Activated T-helper 1 cell treated with anti-CD3 and anti-CD28 coated beads, Interleukin-2, amount 50 U/mL, for 16 hours (primary cell): ENCODE data around the gene NLN.
"Not testable (repeated sequence)": the region's sequence is repeated elsewhere in the genome, so short reads cannot be mapped to it uniquely, and the experiment has no call there.

ENCODE experiments used
- DNase-seq, 2 donors: peaks; one replicate each; pipeline ENCODE4 v3.0.0-alpha.2; 2020; ENCODE audit warnings: low read depth in 1 of 2, low spot score in 1 of 2

NLN gene

DNA sequence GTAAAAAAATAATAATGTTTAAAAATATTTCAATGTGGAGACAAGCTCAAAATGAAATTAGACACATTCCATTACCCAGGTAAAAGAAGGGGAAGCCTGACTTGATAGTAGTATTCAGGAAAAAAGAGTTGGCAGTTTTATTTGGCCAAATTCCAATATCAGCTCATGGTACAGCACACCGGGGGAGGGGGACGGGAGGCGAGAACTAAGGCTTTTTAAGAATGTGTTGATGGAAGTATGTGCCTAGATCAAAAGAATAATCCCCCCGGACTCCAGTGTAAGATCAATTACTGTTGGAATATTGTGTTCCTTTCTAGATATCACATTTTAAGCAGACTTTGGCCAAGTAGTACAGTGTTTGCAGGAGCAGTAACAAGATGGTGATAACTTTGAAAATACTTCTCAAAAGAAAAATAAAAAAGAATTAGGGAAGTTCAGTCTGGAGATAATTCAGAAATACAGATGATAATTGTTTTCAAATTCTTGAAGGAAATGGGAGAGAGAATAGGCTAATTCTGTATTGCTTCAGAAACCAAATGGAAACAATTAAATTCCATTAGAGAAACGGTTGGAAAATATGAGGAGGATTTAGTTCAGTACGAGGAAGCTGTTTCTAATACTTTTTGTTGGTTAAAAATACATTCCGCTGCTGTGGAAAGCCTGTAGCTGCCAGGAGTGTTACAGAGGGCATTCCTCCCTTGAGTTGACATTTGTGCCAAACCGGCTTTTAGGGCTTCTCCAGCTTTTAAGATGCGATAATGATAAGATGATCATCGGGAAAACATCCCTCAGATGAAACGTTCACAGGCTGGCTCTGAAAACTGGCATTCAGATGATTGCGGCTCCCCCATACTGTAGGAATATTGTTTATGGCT is 106.3 kb downstream of the NLN start:
- DNase-seq, result no peak

DNA sequence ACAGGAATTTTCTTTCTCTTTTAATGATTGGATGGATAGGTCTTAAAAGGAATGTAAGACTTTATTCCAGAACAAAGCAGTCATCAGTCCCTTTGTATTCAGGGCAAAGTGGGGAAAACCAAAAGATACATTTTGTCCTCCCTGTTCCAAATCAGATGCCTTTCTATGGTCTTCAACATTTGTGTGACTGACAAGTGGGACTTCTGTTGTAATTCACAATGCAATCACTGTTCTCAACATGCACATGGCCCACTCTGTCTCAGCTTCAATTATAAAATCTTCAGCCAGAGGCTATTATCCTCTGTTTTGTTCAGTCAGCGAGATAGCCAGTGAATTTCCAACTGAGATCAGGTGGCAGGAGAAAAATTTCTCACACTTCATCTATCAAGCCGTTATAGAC is 108.9 kb downstream of the NLN start:
- DNase-seq, result no peak

GRCh38 chr5:65831276-65831675 is 109.3 kb downstream of the NLN start:
- DNase-seq, result no peak

- no peak for DNase-seq
Observed at GRCh38 chr5:65832152-65832551, 110.1 kb downstream of the NLN start.

DNA sequence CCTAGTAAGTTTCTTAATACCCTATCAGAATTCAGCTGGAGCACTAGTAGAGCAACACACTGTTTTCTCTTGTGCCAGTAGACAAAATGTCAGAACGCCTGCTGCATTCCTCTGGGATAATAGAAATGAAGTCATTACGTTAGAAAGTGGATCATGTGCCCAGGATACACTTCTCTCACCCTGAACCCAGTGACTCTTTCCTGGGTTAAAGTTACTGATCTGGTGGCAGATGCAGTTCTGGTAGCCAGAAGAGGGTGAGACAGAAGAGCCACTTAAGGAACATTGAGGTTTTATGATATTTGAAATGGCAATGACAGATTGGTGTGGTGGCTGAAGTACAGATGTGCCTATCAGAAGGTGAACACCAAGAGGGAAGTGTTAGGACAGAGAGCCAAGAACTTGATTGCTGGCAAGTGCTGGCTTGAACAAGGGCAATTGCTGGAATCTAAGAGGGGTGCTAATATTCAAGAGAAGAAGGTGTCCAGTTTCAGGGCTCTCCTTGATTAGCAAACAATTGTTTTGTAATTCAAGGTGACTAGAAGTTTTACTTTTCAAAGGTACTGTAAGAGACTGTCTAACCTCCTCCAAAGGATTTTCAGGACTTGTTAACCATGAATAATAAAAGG is 110.7 kb downstream of the NLN start:
- no peak for DNase-seq

- no peak for DNase-seq
Observed at GRCh38 chr5:65833780-65834179, 111.8 kb downstream of the NLN start.

GRCh38 chr5:65834306-65834705 is 112.3 kb downstream of the NLN start:
- DNase-seq, result no peak

DNA sequence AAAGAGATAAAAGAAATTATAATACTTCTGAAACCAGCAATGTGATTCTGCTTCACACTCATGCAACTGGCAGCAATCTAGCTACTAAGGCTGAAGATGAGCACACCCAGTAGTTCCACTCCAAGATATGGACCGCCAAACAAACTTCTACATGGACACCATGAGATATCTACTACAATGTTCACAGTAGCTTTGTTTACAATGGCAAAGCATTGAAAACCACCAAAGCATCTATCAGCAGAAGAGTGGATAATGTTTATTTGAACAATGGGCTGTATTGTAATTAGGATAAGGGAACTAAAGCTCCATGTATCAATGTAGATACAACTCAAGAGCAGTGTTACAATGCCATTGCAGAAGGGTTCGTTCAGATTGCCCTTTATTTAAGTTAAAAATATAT is 113.2 kb downstream of the NLN start:
- no peak for DNase-seq

- no peak for DNase-seq
Observed at GRCh38 chr5:65837139-65837538, 115.1 kb downstream of the NLN start.

- not testable (repeated sequence) for DNase-seq
Observed at GRCh38 chr5:65839170-65839569, 117.2 kb downstream of the NLN start.

- DNase-seq, result no peak
Observed at GRCh38 chr5:65840071-65840470, 118.1 kb downstream of the NLN start.

GRCh38 chr5:65844763-65845162 is 122.8 kb downstream of the NLN start:
- DNase-seq, result not testable (repeated sequence)

GRCh38 chr5:65846101-65846500 is 124.1 kb downstream of the NLN start:
- DNase-seq, result no peak

DNA sequence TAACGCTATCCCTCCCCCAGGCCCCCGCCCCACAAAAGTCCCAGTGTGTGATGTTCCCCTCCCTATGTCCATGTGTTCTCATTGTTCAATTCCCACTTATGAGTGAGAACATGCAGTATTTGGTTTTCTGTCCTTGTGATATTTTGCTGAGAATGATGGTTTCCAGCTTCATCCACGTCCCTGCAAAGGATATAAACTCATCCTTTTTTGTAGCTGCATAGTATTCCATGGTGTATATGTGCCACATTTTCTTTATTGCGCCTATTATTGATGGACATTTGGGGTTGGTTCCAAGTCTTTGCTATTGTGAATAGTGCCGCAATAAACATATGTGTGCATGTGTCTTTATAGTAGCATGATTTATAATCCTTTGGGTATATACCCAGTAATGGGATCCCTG is 125.0 kb downstream of the NLN start:
- DNase-seq, result not testable (repeated sequence)

DNA sequence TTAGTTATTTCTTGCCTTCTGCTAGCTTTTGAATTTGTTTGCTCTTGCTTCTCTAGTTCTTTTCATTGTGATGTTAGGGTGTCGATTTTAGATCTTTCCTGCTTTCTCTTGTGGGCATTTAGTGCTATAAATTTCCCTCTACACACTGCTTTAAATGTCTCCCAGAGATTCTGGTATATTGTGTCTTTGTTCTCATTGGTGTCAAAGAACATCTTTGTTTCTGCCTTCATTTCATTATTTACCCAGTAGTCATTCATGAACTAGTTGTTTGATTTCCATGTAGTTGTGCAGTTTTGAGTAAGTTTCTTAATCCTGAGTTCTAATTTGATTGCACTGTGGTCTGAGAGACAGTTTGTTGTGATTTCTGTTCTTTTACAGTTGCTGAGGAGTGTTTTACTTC is 127.9 kb downstream of the NLN start:
- not testable (repeated sequence) for DNase-seq

GRCh38 chr5:65854925-65855324 is 132.9 kb downstream of the NLN start:
- no peak for DNase-seq

DNA sequence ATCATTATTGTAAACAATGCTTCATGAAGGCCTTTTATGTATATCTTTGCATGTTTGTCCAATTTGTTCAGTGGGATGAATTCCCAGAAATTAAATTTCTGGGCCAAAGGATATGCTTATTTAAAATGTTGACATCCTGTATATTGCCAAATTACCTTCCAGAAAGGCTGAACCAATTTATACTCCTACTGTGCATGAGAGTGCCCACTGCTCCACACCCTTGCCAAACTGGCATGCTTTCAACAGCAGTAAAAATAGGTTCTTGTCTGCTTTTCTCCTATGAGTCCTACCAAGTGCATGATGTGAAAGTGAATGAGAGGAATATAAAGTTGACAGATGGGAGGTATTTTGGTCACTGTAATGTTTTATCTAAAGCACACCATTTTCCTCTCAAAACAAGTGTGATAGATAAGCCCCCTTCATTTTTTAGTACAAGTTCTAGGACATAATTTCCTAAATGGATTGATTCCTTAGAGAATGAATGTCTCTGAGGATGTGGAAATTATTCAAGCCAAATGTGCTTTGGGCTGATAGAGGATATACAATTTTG is 133.8 kb downstream of the NLN start:
- DNase-seq, result no peak

DNA sequence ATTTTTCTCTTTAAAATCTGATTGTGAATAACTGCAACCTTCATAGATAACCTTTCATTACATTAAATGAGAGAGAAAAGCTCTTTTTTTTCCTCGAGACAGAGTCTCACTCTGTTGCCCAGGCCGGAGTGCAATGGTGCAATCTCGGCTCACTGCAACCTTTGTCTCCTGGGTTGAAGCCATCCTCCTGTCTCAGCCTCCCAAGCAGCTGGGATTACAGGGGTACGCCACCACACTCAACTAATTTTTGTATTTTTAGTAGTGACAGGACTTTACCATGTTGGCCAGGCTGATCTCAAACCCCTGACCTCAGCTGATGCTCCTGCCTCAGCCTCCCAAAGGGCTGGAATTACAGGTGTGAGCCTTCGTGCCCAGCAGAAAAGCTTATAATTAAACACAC is 134.5 kb downstream of the NLN start:
- no peak for DNase-seq

- no peak for DNase-seq
Observed at GRCh38 chr5:65858316-65858715, 136.3 kb downstream of the NLN start.

DNA sequence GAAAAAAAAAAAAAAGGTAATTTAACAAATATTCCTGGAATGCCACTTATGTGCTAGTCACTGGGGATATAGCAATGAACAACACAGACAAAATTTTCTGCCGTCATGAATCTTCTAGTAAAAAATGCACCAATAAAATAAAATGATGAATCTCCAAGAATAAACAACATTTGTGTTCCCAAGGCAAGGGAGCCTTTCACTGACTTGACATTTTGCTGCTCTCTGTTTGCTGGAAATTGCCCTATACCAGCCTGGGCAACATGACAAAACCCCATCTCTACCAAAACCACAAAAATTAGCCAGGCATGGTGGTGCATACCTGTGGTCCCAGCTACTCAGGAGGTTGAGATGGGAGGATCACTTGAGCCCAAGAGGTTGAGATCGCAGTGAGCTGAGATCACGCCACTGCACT is 139.8 kb downstream of the NLN start:
- no peak for DNase-seq

- DNase-seq, result no peak
Observed at GRCh38 chr5:65862384-65862783, 140.4 kb downstream of the NLN start.

DNA sequence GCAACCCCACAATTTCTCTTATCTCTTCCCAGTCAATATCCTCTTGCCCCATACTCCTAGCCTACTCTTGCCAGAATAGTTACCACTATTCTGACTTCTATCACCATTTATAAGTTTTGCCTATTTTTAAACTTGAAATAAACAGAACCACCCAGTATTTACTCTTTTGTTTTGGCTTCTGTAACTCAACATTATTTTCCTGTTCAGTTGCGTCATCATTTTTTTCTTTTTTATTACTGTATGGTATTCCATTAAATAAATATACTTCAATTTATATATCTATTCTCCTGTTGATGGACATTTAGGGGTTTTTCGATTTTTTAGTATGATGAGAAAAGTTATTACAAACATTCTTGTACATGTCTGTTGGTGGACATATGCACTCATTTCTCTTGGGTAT is 141.7 kb downstream of the NLN start:
- DNase-seq, result no peak
